Type B pancreatic cell (in vitro differentiated cells): ENCODE data around the gene RGS8. TPM values are rescaled to one million over a fixed set of nuclear protein-coding genes. Genes with fewer than 3 reads are reported as not detected.

ENCODE experiments used
- DNase-seq: peaks from one replicate; pipeline ENCODE4 v3.0.0; 2021; ENCODE audit warnings: mixed read lengths; ENCODE audit not compliant: unreplicated experiment; ENCODE audit errors: extremely low spot score
- H3K27ac Mint-ChIP-seq: 2 replicates; pipeline ENCODE4 v1.8.0; 2021; ENCODE audit warnings: mild to moderate bottlenecking, mixed read lengths
- H3K27me3 Mint-ChIP-seq: 2 replicates; pipeline ENCODE4 v1.8.0; 2021; ENCODE audit warnings: mixed read lengths
- H3K36me3 Mint-ChIP-seq: 2 replicates; pipeline ENCODE4 v1.8.0; 2021; ENCODE audit warnings: mixed read lengths
- H3K4me1 Mint-ChIP-seq: one replicate; pipeline ENCODE4 v1.8.0; 2021; ENCODE audit warnings: mixed read lengths; ENCODE audit not compliant: unreplicated experiment
- H3K4me3 Mint-ChIP-seq: 2 replicates; pipeline ENCODE4 v1.8.0; 2021; ENCODE audit warnings: mild to moderate bottlenecking, mixed read lengths
- H3K9me3 Mint-ChIP-seq: 2 replicates; pipeline ENCODE4 v1.8.0; 2021; ENCODE audit warnings: mixed read lengths
- CTCF ChIP-seq: fragments of 200-600 bp; sonication (generic); conservative IDR thresholded peaks from 2 replicates; pipeline ENCODE4 v1.5.0; 2021; ENCODE audit warnings: antibody characterized with exemption, mild to moderate bottlenecking
- total RNA-seq: library from RNA; stranded (reverse); gene quantifications from 2 replicates; pipeline ENCODE4 v1.2.1, GENCODE V29; 2021; ENCODE audit warnings: low replicate concordance

RGS8 gene
- total RNA-seq, 1 donor from 2014 or later, result 1.1 TPM

- TF ChIP-seq CTCF, result no peak
- H3K27ac Mint-ChIP-seq, result no peak overlapping the region
- peaks cover 15% of the 10 kb centered on the region for H3K4me1 Mint-ChIP-seq
- H3K27me3 Mint-ChIP-seq, result peaks cover 4% of the 10 kb centered on the region
- no peak overlapping the region for H3K4me3 Mint-ChIP-seq
- DNase-seq, result no peak
- H3K9me3 Mint-ChIP-seq, result no peaks in the 10 kb centered on the region
- no peaks in the 10 kb centered on the region for H3K36me3 Mint-ChIP-seq
These were observed 2.0 kb downstream of the RGS8 start for GRCh38 chr1:182682406-182682805.

GRCh38 chr1:182681568-182681912 lies 2.8 kb downstream of the RGS8 start:
- no peak for TF ChIP-seq CTCF
- Mint-ChIP-seq H3K4me1 (peaks cover 19% of the 10 kb centered on the region), H3K9me3 (no peaks in the 10 kb centered on the region), H3K27me3 (peaks cover 4% of the 10 kb centered on the region), H3K27ac (no peak overlapping the region), H3K36me3 (no peaks in the 10 kb centered on the region), H3K4me3 (no peak overlapping the region)
- no peak for DNase-seq

GRCh38 chr1:182680901-182681567 lies 3.4 kb downstream of the RGS8 start:
- no peak for TF ChIP-seq CTCF
- Mint-ChIP-seq H3K9me3 (no peaks in the 10 kb centered on the region), H3K27me3 (peaks cover 4% of the 10 kb centered on the region), H3K4me3 (no peak overlapping the region), H3K36me3 (no peaks in the 10 kb centered on the region), H3K27ac (no peak overlapping the region), H3K4me1 (peaks cover 23% of the 10 kb centered on the region)
- no peak for DNase-seq

GRCh38 chr1:182680408-182680807 lies 4.0 kb downstream of the RGS8 start:
- Mint-ChIP-seq H3K9me3 (no peaks in the 10 kb centered on the region), H3K27ac (no peak overlapping the region), H3K36me3 (no peaks in the 10 kb centered on the region), H3K4me1 (peaks cover 23% of the 10 kb centered on the region), H3K27me3 (peaks cover 4% of the 10 kb centered on the region), H3K4me3 (no peak overlapping the region)
- no peak for TF ChIP-seq CTCF
- DNase-seq, result no peak

GRCh38 chr1:182679684-182680083 lies 4.7 kb downstream of the RGS8 start:
- Mint-ChIP-seq H3K4me3 (no peak overlapping the region), H3K4me1 (peaks cover 23% of the 10 kb centered on the region), H3K27ac (no peak overlapping the region), H3K27me3 (peaks cover 4% of the 10 kb centered on the region), H3K9me3 (no peaks in the 10 kb centered on the region), H3K36me3 (no peaks in the 10 kb centered on the region)
- no peak for TF ChIP-seq CTCF
- DNase-seq, result no peak
